ENCODE results near the gene CCDC40. TPM values are rescaled to one million over a fixed set of nuclear protein-coding genes. Genes with fewer than 3 reads are reported as not detected.

CCDC40 gene
- total RNA-seq, 1 donor from 2014 or later, result 9.5 TPM

DNA sequence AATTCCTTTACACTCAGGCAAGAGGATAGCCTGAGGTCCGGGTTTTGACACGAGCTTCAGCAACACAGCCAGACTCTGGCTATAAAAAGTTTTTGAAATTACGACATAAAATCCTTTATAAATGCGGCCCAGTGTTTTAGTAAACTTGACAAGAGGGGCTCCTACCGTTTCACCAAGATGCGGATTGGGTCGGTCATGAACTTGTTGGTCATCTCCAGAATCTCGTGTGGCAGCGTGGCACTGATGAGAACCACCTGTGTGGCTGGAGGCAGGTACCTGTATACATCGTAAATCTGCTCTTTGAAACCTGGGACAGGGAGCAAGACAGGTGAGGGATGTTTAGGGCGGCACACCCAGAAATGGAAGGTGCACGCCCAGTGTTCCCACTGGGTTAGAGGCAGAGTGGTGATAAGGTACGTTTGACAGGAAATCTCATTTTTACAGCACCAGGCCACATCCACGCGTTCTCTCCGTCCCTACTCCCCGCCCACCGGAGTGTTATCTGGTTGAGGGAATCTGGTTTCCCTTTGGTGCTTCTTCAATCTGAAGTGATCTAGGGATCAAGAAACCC is 102.5 kb downstream of the CCDC40 start:
- no peak for DNase-seq (ENCODE audit: extremely low spot score, unreplicated experiment)
- no peaks in the 10 kb centered on the region for H3K27me3 Mint-ChIP-seq (ENCODE audit: unreplicated experiment)
- TF ChIP-seq, protein P1, sequence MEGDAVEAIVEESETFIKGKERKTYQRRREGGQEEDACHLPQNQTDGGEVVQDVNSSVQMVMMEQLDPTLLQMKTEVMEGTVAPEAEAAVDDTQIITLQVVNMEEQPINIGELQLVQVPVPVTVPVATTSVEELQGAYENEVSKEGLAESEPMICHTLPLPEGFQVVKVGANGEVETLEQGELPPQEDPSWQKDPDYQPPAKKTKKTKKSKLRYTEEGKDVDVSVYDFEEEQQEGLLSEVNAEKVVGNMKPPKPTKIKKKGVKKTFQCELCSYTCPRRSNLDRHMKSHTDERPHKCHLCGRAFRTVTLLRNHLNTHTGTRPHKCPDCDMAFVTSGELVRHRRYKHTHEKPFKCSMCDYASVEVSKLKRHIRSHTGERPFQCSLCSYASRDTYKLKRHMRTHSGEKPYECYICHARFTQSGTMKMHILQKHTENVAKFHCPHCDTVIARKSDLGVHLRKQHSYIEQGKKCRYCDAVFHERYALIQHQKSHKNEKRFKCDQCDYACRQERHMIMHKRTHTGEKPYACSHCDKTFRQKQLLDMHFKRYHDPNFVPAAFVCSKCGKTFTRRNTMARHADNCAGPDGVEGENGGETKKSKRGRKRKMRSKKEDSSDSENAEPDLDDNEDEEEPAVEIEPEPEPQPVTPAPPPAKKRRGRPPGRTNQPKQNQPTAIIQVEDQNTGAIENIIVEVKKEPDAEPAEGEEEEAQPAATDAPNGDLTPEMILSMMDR (IDR thresholded peaks at IDR 0.05), result no peak
- H3K4me3 Mint-ChIP-seq (ENCODE audit: unreplicated experiment), result no peak overlapping the region
- H3K9me3 Mint-ChIP-seq (ENCODE audit: unreplicated experiment), result no peaks in the 10 kb centered on the region
- H3K4me1 Mint-ChIP-seq (ENCODE audit: unreplicated experiment), result no peaks in the 10 kb centered on the region
- H3K27ac Mint-ChIP-seq (ENCODE audit: unreplicated experiment), result no peak overlapping the region
- peaks cover 66% of the 10 kb centered on the region for H3K36me3 Mint-ChIP-seq (ENCODE audit: unreplicated experiment)

- peaks cover 47% of the 10 kb centered on the region for H3K36me3 Mint-ChIP-seq (ENCODE audit: unreplicated experiment)
- no peaks in the 10 kb centered on the region for H3K27me3 Mint-ChIP-seq (ENCODE audit: unreplicated experiment)
- no peaks in the 10 kb centered on the region for H3K9me3 Mint-ChIP-seq (ENCODE audit: unreplicated experiment)
- no peak overlapping the region for H3K27ac Mint-ChIP-seq (ENCODE audit: unreplicated experiment)
- TF ChIP-seq, protein P1 (IDR thresholded peaks at IDR 0.05), result no peak
- peaks cover 20% of the 10 kb centered on the region for H3K4me1 Mint-ChIP-seq (ENCODE audit: unreplicated experiment)
- no peak for DNase-seq (ENCODE audit: extremely low spot score, unreplicated experiment)
- H3K4me3 Mint-ChIP-seq (ENCODE audit: unreplicated experiment), result no peak overlapping the region
Observed at GRCh38 chr17:80141463-80142165, 105.2 kb downstream of the CCDC40 start.

GRCh38 chr17:80142929-80143328 is 106.5 kb downstream of the CCDC40 start:
- no peaks in the 10 kb centered on the region for H3K27me3 Mint-ChIP-seq (ENCODE audit: unreplicated experiment)
- no peak for DNase-seq (ENCODE audit: extremely low spot score, unreplicated experiment)
- H3K4me3 Mint-ChIP-seq (ENCODE audit: unreplicated experiment), result no peak overlapping the region
- H3K36me3 Mint-ChIP-seq (ENCODE audit: unreplicated experiment), result peaks cover 37% of the 10 kb centered on the region
- peaks cover 22% of the 10 kb centered on the region for H3K4me1 Mint-ChIP-seq (ENCODE audit: unreplicated experiment)
- no peaks in the 10 kb centered on the region for H3K9me3 Mint-ChIP-seq (ENCODE audit: unreplicated experiment)
- H3K27ac Mint-ChIP-seq (ENCODE audit: unreplicated experiment), result no peak overlapping the region
- TF ChIP-seq, protein P1 (IDR thresholded peaks at IDR 0.05), result no peak

DNA sequence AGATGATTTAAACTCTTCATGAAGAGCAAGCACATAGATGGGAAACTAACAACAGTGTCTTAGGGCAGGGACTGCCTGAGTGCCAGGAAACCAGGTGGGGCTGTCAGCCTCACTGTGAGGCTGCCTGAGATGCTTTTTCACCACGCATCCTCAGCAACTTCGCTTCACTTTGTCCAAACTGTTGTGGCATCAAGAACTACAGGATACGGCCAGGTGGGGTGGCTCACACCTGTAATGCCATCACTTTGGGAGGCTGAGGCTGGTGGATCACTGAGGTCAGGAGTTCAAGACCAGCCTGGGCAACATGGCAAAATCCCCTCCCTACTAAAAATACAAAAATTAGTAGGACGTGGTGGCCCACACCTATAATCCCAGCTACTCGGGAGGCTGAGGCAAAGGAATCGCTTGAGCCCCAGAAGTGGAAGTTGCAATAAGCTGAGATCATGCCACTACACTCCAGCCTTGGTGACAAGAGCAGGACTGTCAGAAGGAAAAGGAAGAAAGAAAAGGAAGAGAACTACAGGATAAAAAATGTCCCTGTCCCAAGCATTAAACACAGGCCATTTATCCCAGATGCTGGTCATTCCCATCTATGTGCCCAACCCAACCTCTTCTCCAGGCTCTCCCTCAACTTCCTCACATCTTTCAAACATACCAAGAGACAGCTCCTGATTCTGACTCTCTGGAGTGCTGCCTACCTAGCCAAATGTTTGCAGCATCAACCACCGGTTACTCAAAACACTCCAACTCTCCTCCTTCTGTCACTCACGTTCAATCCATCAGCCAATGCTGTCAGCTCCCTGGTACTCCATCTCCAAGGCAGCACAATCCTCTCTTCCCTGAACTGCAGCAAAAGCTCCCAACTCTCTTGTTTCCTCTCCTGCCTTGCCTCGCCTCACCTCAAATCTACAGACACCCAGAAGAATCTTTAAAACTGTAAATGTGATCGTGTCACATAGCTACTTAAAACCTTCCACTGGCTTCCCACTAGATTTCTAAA is 108.9 kb downstream of the CCDC40 start:
- H3K36me3 Mint-ChIP-seq (ENCODE audit: unreplicated experiment), result peaks cover 17% of the 10 kb centered on the region
- H3K27ac Mint-ChIP-seq (ENCODE audit: unreplicated experiment), result peak overlapping the region; percentile 61
- H3K27me3 Mint-ChIP-seq (ENCODE audit: unreplicated experiment), result no peaks in the 10 kb centered on the region
- peaks cover 32% of the 10 kb centered on the region for H3K4me1 Mint-ChIP-seq (ENCODE audit: unreplicated experiment)
- TF ChIP-seq, protein P1 (IDR thresholded peaks at IDR 0.05), result no peak
- H3K9me3 Mint-ChIP-seq (ENCODE audit: unreplicated experiment), result no peaks in the 10 kb centered on the region
- DNase-seq (ENCODE audit: extremely low spot score, unreplicated experiment), result no peak
- peak overlapping the region; percentile 82 for H3K4me3 Mint-ChIP-seq (ENCODE audit: unreplicated experiment)
